GM19452 (cell line): Measurements from ENCODE around the gene CHST15.

ENCODE experiments used
- ATAC-seq: cut with Tn5 transposase; IDR thresholded peaks from one replicate; pipeline ENCODE4 v1.9.1; 2021; ENCODE audit not compliant: unreplicated experiment

The CHST15 gene

DNA sequence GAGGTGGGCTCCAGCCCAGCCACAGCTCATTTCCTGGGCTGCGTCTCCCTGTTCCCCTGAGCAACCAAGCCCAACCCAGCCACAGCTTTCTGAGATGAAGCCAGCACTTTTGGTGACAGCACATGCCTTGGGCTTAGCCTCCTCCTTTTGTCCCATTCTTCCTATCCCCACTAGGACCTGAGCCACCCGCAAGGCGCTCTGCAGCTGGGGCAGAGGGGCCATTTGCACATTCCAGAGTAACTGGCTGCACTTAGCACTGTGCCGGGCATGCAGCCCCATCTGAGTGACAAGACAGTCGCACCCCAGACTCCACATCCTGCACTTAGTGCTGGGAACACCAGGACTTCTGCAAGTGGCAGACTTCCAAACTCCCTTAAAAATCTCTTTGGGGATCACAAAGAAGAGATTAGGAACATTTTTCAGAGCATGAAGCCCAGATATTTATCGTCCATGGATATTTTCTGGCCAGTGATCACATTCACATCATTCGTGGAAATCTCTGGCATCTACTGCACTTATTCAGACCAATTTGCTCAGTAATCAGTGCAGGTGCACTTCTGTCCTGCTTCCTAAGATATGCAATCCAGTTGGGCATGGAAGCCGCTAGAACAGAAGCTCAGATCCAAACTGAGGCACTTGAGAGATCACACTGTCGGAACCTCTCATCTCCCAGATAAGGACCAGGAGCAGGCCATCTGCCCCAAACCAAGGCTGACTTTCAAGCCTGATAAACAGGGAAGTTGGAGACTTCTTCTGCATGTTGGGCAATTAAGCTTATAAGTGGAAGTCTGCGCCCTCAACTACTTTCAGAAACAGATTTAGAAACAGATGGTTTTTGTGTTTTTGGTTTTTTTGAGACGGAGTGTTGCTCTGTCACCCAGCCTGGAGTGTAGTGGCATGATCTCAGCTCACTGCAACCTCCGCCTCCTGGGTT lies 26.4 kb downstream of the CHST15 start:
- ATAC-seq: no peak

DNA sequence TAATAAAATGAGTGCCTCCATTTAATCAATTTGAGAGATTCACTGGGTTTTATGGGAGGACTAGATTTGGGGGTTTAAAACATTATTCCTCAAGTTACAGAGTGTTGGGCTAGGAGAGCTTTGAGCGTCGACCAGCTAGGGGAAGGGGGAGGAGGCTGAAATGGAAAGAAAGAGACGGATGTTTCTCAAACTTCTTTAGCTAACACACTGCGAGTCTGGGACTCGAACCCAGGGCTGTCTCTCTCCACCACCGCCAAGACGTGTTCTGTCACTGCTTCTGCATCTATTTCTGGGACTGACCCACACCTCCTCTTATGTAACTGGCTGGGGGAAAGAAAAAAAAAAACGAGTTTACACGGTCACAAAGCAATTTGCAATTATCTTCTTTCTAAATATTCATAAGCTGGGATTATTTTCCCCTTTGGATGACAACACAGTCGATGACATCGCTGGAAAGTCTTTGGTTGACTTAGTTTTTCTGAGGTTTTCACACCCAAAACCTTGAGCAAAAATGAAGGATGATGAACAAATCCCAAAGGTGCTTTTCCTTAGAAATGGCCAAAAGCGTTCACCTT lies 27.2 kb downstream of the CHST15 start:
- no peak for ATAC-seq

- no peak for ATAC-seq
Measured at GRCh38 chr10:124065382-124066125, 27.8 kb downstream of the CHST15 start.

DNA sequence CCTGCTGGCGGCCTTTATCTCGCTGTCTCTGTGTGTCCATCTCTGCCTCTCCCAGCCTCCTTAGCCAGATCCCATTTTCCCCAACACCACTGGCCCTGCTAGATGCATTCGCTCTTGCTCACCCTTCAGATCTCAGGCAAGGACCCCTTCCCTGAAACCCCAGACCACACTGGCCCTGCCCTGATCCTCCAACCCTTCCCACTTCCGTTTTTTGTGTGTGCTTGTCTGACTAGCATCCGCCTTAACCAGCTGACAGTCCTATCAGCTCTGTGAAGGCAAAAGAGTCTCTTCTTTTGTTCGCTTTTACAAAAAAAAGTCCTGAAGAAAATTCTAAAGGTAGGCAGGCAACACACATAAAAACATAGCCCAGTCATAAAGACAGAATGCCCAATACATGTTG lies 28.7 kb downstream of the CHST15 start:
- no peak for ATAC-seq

- ATAC-seq: peak; percentile 55
Measured at GRCh38 chr10:124063750-124064603, 29.4 kb downstream of the CHST15 start.

- ATAC-seq: no peak
Measured at GRCh38 chr10:124062390-124062789, 31.0 kb downstream of the CHST15 start.

DNA sequence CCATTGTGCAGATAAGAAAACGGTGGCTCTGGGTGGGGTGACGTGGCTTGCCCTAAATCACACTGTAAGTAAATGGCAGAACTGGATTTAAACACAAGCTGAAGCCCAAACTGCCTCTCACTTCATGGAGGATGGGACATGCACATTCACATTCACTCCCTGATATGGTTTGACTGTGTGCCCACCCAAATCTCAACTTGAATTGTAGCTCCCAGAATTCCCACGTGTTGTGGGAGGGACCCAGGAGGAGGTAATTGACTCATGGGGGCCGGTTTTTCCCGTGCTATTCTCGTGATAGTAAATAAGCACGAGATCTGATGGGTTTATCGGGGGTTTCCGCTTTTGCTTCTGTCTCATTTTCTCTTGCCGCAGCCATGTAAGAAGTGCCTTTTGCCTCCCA lies 32.4 kb downstream of the CHST15 start:
- ATAC-seq: no peak

DNA sequence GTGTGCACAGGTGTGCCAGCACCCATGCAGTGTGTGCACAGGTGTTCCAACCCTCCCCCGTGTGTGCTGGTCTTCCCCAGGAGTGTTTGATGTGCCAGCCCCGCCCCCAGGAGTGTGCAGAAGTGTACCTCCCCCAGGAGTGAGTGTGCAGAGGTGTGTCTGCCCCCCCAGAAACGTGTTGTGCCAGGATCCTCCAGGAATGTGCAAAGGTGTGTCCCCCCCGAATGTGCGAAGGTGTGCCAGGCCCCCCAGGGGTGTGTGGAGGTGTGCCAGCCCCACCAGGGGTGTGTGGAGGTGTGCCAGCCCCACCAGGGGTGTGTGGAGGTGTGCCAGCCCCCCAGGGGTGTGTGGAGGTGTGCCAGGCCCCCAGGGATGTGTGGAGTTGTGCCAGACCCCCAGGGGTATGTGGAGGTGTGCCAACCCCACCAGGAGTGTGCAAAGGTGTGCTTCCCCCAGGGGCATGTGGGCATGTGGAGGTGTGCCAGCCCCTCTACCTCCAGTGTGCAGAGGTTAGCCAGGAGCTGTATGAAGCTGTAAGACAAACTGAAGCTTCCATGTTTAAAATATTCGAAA lies 33.2 kb downstream of the CHST15 start:
- ATAC-seq: no peak

- no peak for ATAC-seq
Measured at GRCh38 chr10:124059551-124059950, 33.8 kb downstream of the CHST15 start.

- no peak for ATAC-seq
Measured at GRCh38 chr10:124058346-124059003, 34.9 kb downstream of the CHST15 start.

- ATAC-seq: no peak
Measured at GRCh38 chr10:124057601-124058000, 35.8 kb downstream of the CHST15 start.

DNA sequence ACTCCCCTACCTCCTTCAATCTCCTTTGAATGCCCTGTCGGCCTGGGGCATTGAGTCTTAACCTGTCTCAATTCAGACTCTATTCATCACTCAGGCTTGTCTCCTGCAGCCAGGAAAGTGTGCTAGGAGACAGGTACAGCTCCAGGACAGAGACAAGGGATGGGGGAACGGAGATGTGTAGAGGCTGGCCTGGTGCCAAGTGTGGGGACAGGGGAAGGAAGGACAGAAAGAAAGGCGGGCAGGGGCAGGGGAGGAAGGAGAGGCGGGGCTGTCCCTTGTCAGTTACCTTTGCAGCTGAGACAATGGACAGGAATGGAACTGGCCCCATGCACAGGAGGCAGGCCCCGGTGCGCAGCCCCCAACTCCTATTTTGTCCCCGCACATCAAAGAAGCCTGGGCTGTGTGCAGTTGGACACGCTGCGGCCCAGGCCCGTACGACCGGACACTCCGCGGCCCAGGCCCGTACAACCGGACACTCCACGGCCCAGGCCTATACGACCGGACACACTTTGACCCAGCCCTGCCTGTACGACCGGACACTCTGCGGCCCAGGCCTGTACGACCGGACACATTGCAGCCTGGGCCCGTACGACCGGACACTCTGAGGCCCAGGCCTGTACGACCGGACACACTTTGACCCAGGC lies 36.9 kb downstream of the CHST15 start:
- no peak for ATAC-seq

GRCh38 chr10:124053971-124054370 lies 39.4 kb downstream of the CHST15 start:
- ATAC-seq: no peak

DNA sequence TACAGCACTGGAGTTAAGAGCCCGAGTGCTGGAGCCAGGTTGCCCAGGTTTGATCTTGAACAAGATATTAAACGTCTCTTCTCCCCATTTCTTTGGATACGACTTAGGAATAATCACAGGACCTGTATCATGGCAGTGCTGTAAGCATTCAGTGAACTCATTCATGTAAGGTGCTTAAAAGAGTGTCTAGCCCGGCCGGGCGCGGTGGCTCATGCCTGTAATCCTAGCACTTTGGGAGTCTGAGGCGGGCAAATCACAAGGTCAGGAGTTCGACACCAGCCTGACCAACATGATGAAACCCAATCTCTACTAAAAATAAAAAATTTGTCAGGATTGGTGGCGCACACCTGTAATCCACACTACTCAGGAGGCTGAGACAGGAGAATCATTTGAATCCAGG lies 40.8 kb downstream of the CHST15 start:
- ATAC-seq: no peak

DNA sequence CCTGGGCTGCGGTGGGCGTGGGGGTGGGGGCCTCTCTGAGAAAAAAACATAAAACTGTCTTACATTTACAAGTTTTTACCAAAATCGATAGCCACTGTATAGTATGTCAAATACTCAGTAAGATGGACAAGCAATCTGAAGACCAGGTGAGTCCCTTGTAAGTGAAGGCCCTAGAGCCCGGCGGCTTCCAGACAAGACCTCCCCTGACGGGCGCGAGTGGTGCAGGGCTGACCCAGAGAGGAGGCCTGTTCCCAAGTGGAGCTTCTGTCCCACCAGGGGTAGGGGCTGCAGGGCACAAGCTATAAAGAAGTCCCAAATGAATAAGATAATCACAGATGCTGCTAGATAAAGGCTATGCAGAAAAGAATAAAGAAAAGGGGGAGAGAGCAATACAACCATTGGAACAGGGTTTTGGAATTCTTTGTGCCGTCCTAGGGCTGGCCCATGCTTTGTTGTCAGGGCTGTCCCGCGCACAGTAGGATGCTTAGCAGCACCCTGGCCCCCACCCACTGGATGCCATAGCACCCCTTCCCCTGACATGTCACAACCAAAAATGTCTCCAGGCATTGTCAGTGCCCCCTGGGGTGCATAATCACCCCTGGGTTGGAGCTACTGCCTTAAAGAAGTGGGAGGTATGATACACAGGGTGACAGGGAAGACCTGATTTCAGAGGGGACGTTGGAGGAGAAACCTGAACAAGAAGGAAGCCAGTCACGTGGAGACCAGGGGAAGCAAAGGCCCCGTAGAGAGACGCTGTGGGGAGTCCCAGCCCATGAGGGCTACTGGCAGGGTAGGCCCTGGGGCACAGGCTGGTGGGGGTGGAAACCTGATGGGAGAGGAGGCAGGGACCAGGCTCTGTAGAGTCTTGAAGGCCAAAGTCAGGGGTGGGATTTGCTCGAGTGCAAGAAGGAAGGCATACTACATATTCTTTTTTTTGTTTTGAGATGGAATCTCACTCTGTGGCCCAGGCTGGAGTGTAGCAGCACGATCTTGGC lies 43.1 kb downstream of the CHST15 start:
- ATAC-seq: no peak

- no peak for ATAC-seq
Measured at GRCh38 chr10:124049484-124049883, 43.9 kb downstream of the CHST15 start.

GRCh38 chr10:124048371-124049290 lies 44.8 kb downstream of the CHST15 start:
- no peak for ATAC-seq
